ENCODE measurements around the gene SH3BGR. TPM values are rescaled to one million over a fixed set of nuclear protein-coding genes. Genes with fewer than 3 reads are reported as not detected.

SH3BGR gene
- 3.3 and 6.8 TPM in 2 replicates for total RNA-seq

GRCh38 chr21:39451332-39452206 lies at the start of gene SH3BGR:
SH3BGR (plus strand) TSS chr21:39451970; CDS start chr21:39452097, 127 bp downstream.

GRCh38 chr21:39445321-39446269 lies 6.2 kb upstream of the SH3BGR start, which contains the start of gene LCA5L:
LCA5L (minus strand) TSS chr21:39445778; CDS start chr21:39428493, 17,285 bp downstream.

Other genes with a start within 250 kb of the SH3BGR start
- gene BRWD1, start 138.3 kb upstream of the SH3BGR start, total RNA-seq: 46.4 and 85.7 TPM in 2 replicates
- 169 and 252 TPM in 2 replicates for gene HMGN1, start 102.9 kb upstream of the SH3BGR start, total RNA-seq
- 1.4 and 1.5 TPM in 2 replicates for gene LCA5L, start 6.2 kb upstream of the SH3BGR start, total RNA-seq
- gene B3GALT5, start 161.0 kb downstream of the SH3BGR start, total RNA-seq: under 0.01 and 0.56 TPM in 2 replicates

Data from regular cardiac myocyte (primary cell).